B cell (primary cell): Measurements from ENCODE around the gene MCEE. TPM values are rescaled to one million over a fixed set of nuclear protein-coding genes. Genes with fewer than 3 reads are reported as not detected.

Experiments used
- ATAC-seq: fragments of 200-7000 bp; cut with Tn5 transposase; one replicate; pipeline ENCODE4 v1.10.0; 2021; ENCODE audit warnings: low read depth, mild to moderate bottlenecking, moderate number of reproducible peaks, moderate library complexity
- CTCF ChIA-PET: fragments of 350-600 bp; sonication (Branson Sonifier 250); formaldehyde crosslinking; loops from one replicate; lab custom pipeline; 2021; ENCODE audit warnings: antibody characterized with exemption, inconsistent platforms; lab: Charles Lee
- POLR2A ChIA-PET: fragments of 350-600 bp; sonication (Branson Sonifier 250); formaldehyde crosslinking; loops from one replicate; lab custom pipeline; 2021; ENCODE audit warnings: antibody characterized with exemption; lab: Charles Lee
- DNase-seq: peaks from one replicate; pipeline ENCODE4 v3.0.0; 2013
- H2AFZ ChIP-seq: 2 replicates; pipeline ENCODE4 v1.6.1; 2012; ENCODE audit warnings: mild to moderate bottlenecking, low read depth, low read length; ENCODE audit not compliant: insufficient read depth, poor library complexity, severe bottlenecking
- H3K27ac ChIP-seq, 2 donors: 1 replicate in 1 of 2; 2 replicates in 1 of 2; pipeline ENCODE4 v1.5.1; 2012 to 2013; ENCODE audit warnings: low read length in 2 of 2, mild to moderate bottlenecking in 2 of 2, moderate library complexity in 1 of 2
- H3K27me3 ChIP-seq, 4 experiments: fragments of 200-600 bp in 1 of 4; sonication (generic) in 1 of 4; replicated peaks in 1 of 4; 1 replicate in 2 of 4; 2 replicates in 2 of 4; pipeline versions ENCODE4 v1.6.1 to v1.7.0; 2013 to 2016; ENCODE audit warnings: low read length in 3 of 4, mild to moderate bottlenecking in 2 of 4, mixed read lengths in 1 of 4, moderate library complexity in 1 of 4; ENCODE audit not compliant: insufficient read depth in 4 of 4, control insufficient read depth in 3 of 4; ENCODE audit errors: control extremely low read depth in 1 of 4
- H3K36me3 ChIP-seq, 2 experiments: replicated peaks in 1 of 2; 1 replicate in 1 of 2; 2 replicates in 1 of 2; pipeline versions ENCODE4 v1.6.1 to v1.7.1; 2013; ENCODE audit warnings: low read length in 1 of 2; ENCODE audit not compliant: insufficient read depth in 2 of 2, control insufficient read depth in 1 of 2; ENCODE audit errors: control extremely low read depth in 1 of 2, extremely low read depth in 1 of 2
- H3K4me1 ChIP-seq, 2 donors: fragments of 200-600 bp in 1 of 2; sonication (generic) in 1 of 2; 1 replicate in 1 of 2; 2 replicates in 1 of 2; pipeline versions ENCODE4 v1.5.1 to v1.6.1; 2013 to 2017; ENCODE audit warnings: low read length in 2 of 2; ENCODE audit not compliant: control insufficient read depth in 2 of 2, insufficient read depth in 2 of 2
- H3K4me2 ChIP-seq: replicated peaks from 2 replicates; pipeline ENCODE3; 2012; ENCODE audit warnings: mild to moderate bottlenecking, low read depth, low read length; ENCODE audit not compliant: poor library complexity, severe bottlenecking
- H3K4me3 ChIP-seq, 5 experiments: fragments of 200-600 bp in 1 of 5; sonication (generic) in 1 of 5; 1 replicate in 3 of 5; 2 replicates in 2 of 5; pipeline versions ENCODE4 v1.5.1 to v1.7.0; 2011 to 2016; ENCODE audit warnings: low read length in 4 of 5, mild to moderate bottlenecking in 4 of 5, low read depth in 2 of 5, control low read depth in 1 of 5, moderate library complexity in 1 of 5; ENCODE audit not compliant: insufficient read depth in 1 of 5; ENCODE audit errors: control extremely low read depth in 1 of 5, extremely low read depth in 1 of 5
- H3K79me2 ChIP-seq: fragments of 200-600 bp; sonication (generic); one replicate; pipeline ENCODE4 v1.6.0; 2016; ENCODE audit warnings: low read length; ENCODE audit not compliant: control insufficient read depth, insufficient read depth
- H3K9ac ChIP-seq: fragments of 200-600 bp; sonication (generic); 2 replicates; pipeline ENCODE4 v1.6.1; 2017; ENCODE audit warnings: mild to moderate bottlenecking, low read length, moderate library complexity
- H3K9me3 ChIP-seq, 3 donors: one replicate each; pipeline versions ENCODE4 v1.6.1 to v1.7.1; 2013; ENCODE audit warnings: low read length in 2 of 3; ENCODE audit not compliant: control insufficient read depth in 2 of 3, insufficient read depth in 1 of 3; ENCODE audit errors: control extremely low read depth in 1 of 3
- H4K20me1 ChIP-seq: 2 replicates; pipeline ENCODE4 v1.6.0; 2012; ENCODE audit warnings: mild to moderate bottlenecking, low read length; ENCODE audit not compliant: insufficient read depth, control insufficient read depth, poor library complexity, severe bottlenecking
- H3K27ac Mint-ChIP-seq: one replicate; pipeline ENCODE4 v1.8.0; 2021; ENCODE audit warnings: mixed read lengths
- H3K27me3 Mint-ChIP-seq: one replicate; pipeline ENCODE4 v1.8.0; 2021; ENCODE audit warnings: mixed read lengths
- H3K4me1 Mint-ChIP-seq: one replicate; pipeline ENCODE4 v1.8.0; 2021; ENCODE audit warnings: mixed read lengths
- H3K4me3 Mint-ChIP-seq: one replicate; pipeline ENCODE4 v1.8.0; 2021; ENCODE audit warnings: mixed read lengths
- H3K9me3 Mint-ChIP-seq: one replicate; pipeline ENCODE4 v1.8.0; 2022; ENCODE audit warnings: mixed read lengths; ENCODE audit not compliant: insufficient read depth
- CTCF ChIP-seq: fragments of 200-600 bp; IDR thresholded peaks from one replicate; pipeline ENCODE4 v1.8.0; 2022; ENCODE audit warnings: antibody characterized with exemption, mild to moderate bottlenecking
- EZH2 ChIP-seq: IDR thresholded peaks from 2 replicates; pipeline ENCODE4 v1.6.1; 2012; ENCODE audit warnings: borderline replicate concordance, low read depth, mild to moderate bottlenecking, moderate library complexity, low read length; ENCODE audit not compliant: insufficient read depth, poor library complexity, severe bottlenecking
- WGBS: methylation state at CpG from one replicate; pipeline ENCODE4 v1.1.5; 2013; ENCODE audit warnings: missing lambda C conversion rate; ENCODE audit not compliant: insufficient coverage; 5-methylcytosine and 5-hydroxymethylcytosine counted together
- intact Hi-C: fragments of 100-400 bp; cut with micrococcal nuclease; formaldehyde crosslinking; loops from one replicate; pipeline ENCODE4 v1.10.0; 2022
- polyA plus RNA-seq: library from polyadenylated mRNA; depleted of rRNA; stranded (reverse); fragments of >200 nt; gene quantifications from 2 replicates; pipeline ENCODE4 v1.2.3, GENCODE V29; 2012
- total RNA-seq, 2 donors: library from RNA; stranded (reverse); fragments of 120-200 nt in 1 of 2; gene quantifications; 1 replicate in 1 of 2; 2 replicates in 1 of 2; pipeline versions ENCODE4 v1.2.3 to v1.2.4, GENCODE V29; 2013 to 2022

Gene MCEE
- total and polyA plus RNA-seq, 2 donors (not counting 1 experiment from before 2014, with no cell fraction given): 13.1 to 17.6 TPM

GRCh38 chr2:71063216-71063615, 66.8 kb downstream of the MCEE start:
- intact Hi-C loops: no loop called here
- no peak overlapping the region for H3K9ac ChIP-seq
- H3K36me3 ChIP-seq: no peaks in the 10 kb centered on the region
- Mint-ChIP-seq H3K9me3 (no peaks in the 10 kb centered on the region), H3K27me3 (no peaks in the 10 kb centered on the region), H3K4me3 (no peak overlapping the region), H3K4me1 (peaks cover 41% of the 10 kb centered on the region), H3K27ac (peak overlapping the region; percentile 88)
- H4K20me1 ChIP-seq: no peaks in the 10 kb centered on the region
- H3K4me1 ChIP-seq: peaks cover 36 to 38% of the 10 kb centered on the region in 2 donors
- peaks cover 5% of the 10 kb centered on the region for H3K79me2 ChIP-seq
- POLR2A ChIA-PET: no interaction called here
- no peak overlapping the region for H3K4me2 ChIP-seq
- H3K27me3 ChIP-seq: no peaks in the 10 kb centered on the region
- no peak for TF ChIP-seq CTCF
- TF ChIP-seq EZH2: no peak
- CTCF ChIA-PET: no interaction called here
- WGBS: 100% methylated on average over 1 of the region's 1 CpG
- no peak overlapping the region for H3K4me3 ChIP-seq
- ATAC-seq (no peak), DNase-seq (no peak)
- peak overlapping the region in 1 of 2 donors; percentile 99 for H3K27ac ChIP-seq
- H3K9me3 ChIP-seq: no peaks in the 10 kb centered on the region
- H2AFZ ChIP-seq: no peak overlapping the region

GRCh38 chr2:71060871-71061270, 69.2 kb downstream of the MCEE start:
- H3K4me3 ChIP-seq: no peak overlapping the region
- H3K27ac ChIP-seq: no peak overlapping the region
- H3K9ac ChIP-seq: no peak overlapping the region
- TF ChIP-seq EZH2 (no peak), CTCF (no peak)
- WGBS: 92% methylated on average over 2 of the region's 3 CpGs
- ATAC-seq (no peak), DNase-seq (no peak)
- intact Hi-C loops: no loop called here
- H3K27me3 Mint-ChIP-seq: no peaks in the 10 kb centered on the region
- peaks cover 24% of the 10 kb centered on the region in 2 donors for H3K4me1 ChIP-seq
- CTCF ChIA-PET: no interaction called here
- H2AFZ ChIP-seq: no peak overlapping the region
- H3K79me2 ChIP-seq: no peaks in the 10 kb centered on the region
- H3K27me3 ChIP-seq: no peaks in the 10 kb centered on the region
- H3K9me3 ChIP-seq: no peaks in the 10 kb centered on the region
- H3K4me1 Mint-ChIP-seq: peaks cover 27% of the 10 kb centered on the region
- no peaks in the 10 kb centered on the region for H4K20me1 ChIP-seq
- POLR2A ChIA-PET: no interaction called here
- H3K4me3 Mint-ChIP-seq: no peak overlapping the region
- no peak overlapping the region for H3K27ac Mint-ChIP-seq
- H3K9me3 Mint-ChIP-seq: no peaks in the 10 kb centered on the region
- H3K4me2 ChIP-seq: no peak overlapping the region
- H3K36me3 ChIP-seq: no peaks in the 10 kb centered on the region
